Sciatic nerve (tissue), 2 donors: Measurements from ENCODE around the gene CYBC1. TPM values are rescaled to one million over a fixed set of nuclear protein-coding genes. Genes with fewer than 3 reads are reported as not detected.
"Not testable (repeated sequence)": the region's sequence is repeated elsewhere in the genome, so short reads cannot be mapped to it uniquely, and the experiment has no call there.

Source experiments
- ATAC-seq: fragments of 200-7000 bp; cut with Tn5 transposase; one replicate; pipeline ENCODE4 v1.9.1; 2020; ENCODE audit warnings: mild to moderate bottlenecking, moderate library complexity
- DNase-seq: peaks from one replicate; pipeline ENCODE4 v3.0.0-alpha.2; 2020; ENCODE audit warnings: low spot score
- intact Hi-C: fragments of 100-400 bp; cut with DNase I; formaldehyde crosslinking; loops from one replicate; pipeline ENCODE4 v1.14.2; 2022
- total RNA-seq: library from RNA; stranded (reverse); fragmentation: NEBNext Ultra II Directional; extraction: Animal tissue kit (Norgen Biotek cat#: 25700); gene quantifications from one replicate; pipeline ENCODE4 v1.2.1, GENCODE V29; 2021
- donor health status: DM: no; HTN: no; CAD: no.
- donor health status: DM: no; HTN: no; CAD: no.

CYBC1 gene
- total RNA-seq, 1 donor from 2014 or later, result 94.5 TPM

DNA sequence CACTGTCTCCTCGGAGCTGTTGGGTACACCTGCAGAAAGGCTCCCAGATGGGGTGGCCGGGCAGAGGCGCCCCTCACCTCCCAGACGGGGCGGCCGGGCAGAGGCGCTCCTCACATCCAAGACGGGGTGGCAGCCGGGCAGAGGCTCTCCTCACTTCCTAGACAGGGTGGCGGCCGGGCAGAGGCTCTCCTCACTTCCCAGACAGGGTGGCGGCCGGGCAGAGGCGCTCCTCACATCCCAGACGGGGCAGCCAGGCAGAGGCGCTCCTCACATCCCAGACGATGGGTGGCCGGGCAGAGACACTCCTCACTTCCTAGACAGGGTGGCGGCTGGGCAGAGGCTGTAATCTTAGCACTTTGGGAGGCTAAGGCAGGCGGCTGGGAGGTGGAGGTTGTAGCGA lies 3.2 kb upstream of the CYBC1 start:
- DNase-seq, ATAC-seq, intact Hi-C loops: not testable (repeated sequence)

DNA sequence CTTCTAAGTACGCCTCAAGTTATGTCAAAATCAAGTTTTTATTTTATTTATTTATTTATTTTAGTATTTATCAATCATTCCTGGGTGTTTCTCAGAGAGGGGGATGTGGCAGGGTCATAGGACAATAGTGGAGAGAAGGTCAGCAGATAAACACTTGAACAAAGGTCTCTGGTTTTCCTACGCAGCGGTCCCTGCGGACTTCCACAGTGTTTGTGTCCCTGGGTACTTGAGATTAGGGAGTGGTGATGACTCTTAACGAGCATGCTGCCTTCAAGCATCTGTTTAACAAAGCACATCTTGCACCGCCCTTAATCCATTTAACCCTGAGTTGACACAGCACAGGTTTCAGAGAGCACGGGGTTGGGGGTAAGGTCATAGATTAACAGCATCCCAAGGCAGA lies 2.6 kb upstream of the CYBC1 start:
- intact Hi-C loops, DNase-seq, ATAC-seq: not testable (repeated sequence)

GRCh38 chr17:82452162-82452561 lies 1.6 kb upstream of the CYBC1 start:
- intact Hi-C loops, result no loop called here
- DNase-seq (no peak), ATAC-seq (no peak)

- intact Hi-C loops, result no loop called here
- DNase-seq, result no peak
- ATAC-seq, result no peak
Observed at GRCh38 chr17:82449883-82450356, 632 bp downstream of the CYBC1 start.

- no peak for DNase-seq
- no peak for ATAC-seq
- intact Hi-C loops, result no loop called here
Observed at GRCh38 chr17:82449131-82449882, 1.2 kb downstream of the CYBC1 start.

DNA sequence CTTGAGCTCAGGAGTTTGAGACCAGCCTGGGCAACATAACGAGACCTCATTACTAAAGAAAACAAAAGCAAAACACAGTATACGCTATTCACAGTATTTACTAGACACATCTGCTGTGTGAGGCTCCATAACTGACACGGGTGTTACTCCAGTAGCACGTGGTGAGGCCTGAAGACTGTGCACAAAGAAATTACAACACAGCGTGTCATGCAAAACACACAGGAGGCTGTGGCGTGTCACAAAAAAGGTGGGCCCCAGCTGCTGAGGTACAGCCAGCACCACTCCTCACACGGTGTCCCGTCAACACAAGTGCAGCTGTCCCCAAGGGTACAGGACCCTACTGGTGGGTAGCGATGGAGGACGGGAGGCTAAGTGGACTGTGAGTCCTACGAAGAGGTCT lies 2.7 kb downstream of the CYBC1 start:
- DNase-seq (no peak), ATAC-seq (no peak)
- intact Hi-C loops, result no loop called here

GRCh38 chr17:82446649-82447048 lies 3.9 kb downstream of the CYBC1 start:
- no peak for DNase-seq
- intact Hi-C loops, result no loop called here
- no peak for ATAC-seq

GRCh38 chr17:82446124-82446523 lies 4.4 kb downstream of the CYBC1 start:
- no peak for DNase-seq
- ATAC-seq, result no peak
- intact Hi-C loops, result no loop called here

- intact Hi-C loops, result no loop called here
- no peak for ATAC-seq
- DNase-seq, result no peak
Observed at GRCh38 chr17:82445542-82445941, 5.0 kb downstream of the CYBC1 start.

DNA sequence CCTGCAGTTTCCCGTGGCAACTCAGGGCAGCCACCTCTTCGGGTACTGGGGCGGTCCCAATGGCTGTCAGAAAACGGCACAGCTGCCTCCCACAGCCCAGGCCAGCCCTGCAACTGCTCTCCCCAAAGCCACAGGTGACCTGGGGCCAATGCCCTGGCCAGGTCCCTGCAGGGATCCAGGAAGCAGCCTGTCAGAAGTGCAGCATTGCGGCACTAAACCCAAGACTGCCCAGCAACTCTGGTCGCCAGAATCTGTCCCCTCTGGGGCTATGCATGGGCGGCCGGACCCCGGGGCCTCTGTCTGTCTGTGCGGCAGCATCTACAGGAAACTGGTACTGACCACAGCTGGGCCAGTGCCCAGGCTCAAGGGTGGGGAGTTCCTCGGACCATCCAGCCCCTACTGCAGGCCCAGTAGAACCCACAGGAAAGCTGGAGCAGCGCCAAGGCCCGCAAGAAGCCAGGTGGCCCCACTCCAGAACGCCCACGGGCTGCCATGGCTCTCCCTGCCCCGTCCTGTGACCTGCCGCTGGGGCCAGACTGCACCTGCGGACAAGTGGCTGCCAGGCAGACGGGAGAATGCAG lies 5.5 kb downstream of the CYBC1 start:
- DNase-seq, result no peak
- peak; percentile 6 for ATAC-seq
- intact Hi-C loops, result no loop called here

GRCh38 chr17:82444284-82444893 lies 6.2 kb downstream of the CYBC1 start:
- intact Hi-C loops, result no loop called here
- ATAC-seq, result no peak
- no peak for DNase-seq

DNA sequence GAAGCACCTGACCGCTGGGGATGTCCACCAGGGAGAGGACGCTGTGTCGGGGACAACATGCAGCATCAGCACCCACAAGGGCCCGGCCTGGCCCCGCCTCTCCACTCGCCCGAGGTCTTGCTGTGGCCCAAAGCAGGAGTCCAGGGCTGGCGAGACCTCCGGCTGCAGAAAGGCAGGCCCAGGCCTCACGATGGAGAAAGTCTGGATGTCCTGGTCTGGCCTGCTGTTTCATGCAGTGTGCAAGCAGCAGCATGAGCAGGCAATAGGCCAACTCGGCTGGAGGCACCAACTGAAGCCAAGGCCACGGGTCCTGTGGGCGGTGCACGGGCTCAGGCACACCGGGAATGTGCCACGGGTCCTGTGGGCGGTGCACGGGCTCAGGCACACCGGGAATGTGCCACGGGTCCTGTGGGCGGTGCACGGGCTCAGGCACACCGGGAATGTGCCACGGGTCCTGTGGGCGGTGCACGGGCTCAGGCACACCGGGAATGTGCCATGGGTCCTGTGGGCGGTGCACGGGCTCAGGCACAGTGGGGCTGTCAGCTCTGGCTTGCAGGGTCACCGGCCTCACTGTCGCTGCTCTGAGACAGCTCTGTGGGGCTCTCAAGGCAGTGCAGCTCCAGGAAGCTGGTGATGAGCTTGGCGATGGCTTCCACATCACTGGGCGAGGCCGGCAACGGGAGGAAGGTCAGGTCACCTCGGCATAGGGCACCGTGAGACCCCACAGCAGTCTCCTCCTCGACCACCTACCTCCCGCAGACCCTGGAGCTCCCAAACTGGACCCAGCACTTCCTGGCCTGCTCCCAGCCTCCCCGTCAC lies 6.9 kb downstream of the CYBC1 start:
- no peak for DNase-seq
- intact Hi-C loops, result no loop called here
- peak; percentile 45 for ATAC-seq

- DNase-seq (no peak), ATAC-seq (no peak)
- intact Hi-C loops, result no loop called here
Observed at GRCh38 chr17:82442643-82443464, 7.7 kb downstream of the CYBC1 start.

- DNase-seq (no peak), ATAC-seq (no peak)
- intact Hi-C loops, result no loop called here
Observed at GRCh38 chr17:82441691-82442487, 8.7 kb downstream of the CYBC1 start.

DNA sequence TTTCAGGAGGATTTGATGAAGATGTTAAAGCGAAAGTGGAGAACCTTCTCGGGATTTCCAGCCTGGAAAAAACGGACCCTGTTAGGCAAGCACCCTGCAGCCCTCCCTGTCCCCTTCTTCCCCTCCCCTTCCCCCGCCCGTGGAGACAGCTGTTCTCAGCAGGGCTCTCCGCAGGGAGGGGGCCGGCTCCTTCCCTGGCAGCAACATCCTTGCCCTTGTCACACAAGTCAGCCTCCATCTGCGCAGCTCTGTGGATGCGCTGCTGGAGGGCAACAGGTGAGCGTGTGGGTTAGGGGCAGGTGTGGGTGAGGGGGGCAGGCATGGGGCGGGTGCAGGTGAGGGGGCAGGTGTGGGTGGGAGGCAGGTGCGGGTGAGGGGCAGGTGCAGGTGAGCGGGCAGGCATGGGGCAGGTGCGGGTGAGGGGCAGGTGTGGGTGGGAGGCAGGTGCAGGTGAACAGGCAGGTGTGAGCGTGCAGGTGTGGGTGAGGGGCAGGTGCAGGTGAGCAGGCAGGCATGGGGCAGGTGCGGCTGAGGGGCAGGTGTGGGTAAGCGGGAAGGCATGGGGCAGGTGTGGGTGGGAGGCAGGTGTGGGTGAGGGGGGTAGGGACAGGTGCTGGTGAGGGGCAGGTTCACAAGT lies 9.4 kb downstream of the CYBC1 start:
- no peak for ATAC-seq
- intact Hi-C loops, result no loop called here
- DNase-seq, result no peak

GRCh38 chr17:82440469-82440981 lies 10.0 kb downstream of the CYBC1 start:
- ATAC-seq (peak; percentile 17), DNase-seq (no peak)
- intact Hi-C loops, result no loop called here

DNA sequence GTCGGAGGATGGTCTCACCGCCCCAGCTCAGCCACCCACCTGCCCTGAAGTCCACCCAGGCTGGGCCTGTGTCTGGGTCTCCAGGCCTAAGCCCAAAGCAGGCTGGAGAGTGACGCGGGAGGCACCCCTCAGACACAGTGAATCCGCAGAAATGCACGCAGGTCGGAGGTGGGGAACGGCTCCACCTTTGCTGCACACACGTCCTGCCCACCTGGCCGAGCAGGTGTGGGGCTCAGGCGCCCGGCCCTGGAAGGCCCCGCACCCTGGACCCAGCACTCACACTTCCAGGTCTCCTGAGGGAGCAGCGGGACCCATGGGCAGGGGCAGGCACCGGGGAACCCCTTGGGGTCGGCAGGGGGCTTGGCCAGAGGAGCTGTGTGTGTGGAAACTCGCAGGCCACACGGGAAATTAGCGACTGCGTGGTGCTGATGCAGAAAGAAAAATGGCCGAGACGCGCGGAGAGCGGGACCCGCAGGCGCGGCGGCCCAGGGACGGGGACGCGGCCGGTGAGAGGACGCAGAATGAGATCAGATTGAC lies 10.7 kb downstream of the CYBC1 start:
- no peak for DNase-seq
- intact Hi-C loops, result no loop called here
- ATAC-seq, result no peak
